Eye (tissue), 1 donor: ENCODE results near the gene TRIM8.

Source experiments
- DNase-seq: peaks from one replicate; pipeline ENCODE4 v3.0.0-alpha.2; 2015

The TRIM8 gene

GRCh38 chr10:102634686-102635085 is 9.6 kb upstream of the TRIM8 start:
- DNase-seq: no peak

GRCh38 chr10:102635377-102635776 is 8.9 kb upstream of the TRIM8 start:
- no peak for DNase-seq

- DNase-seq: no peak
Observed at GRCh38 chr10:102639537-102639936, 4.7 kb upstream of the TRIM8 start.

- DNase-seq: no peak
Observed at GRCh38 chr10:102641402-102641801, 2.9 kb upstream of the TRIM8 start.

GRCh38 chr10:102641880-102642735 is 2.2 kb upstream of the TRIM8 start:
- DNase-seq: peak; percentile 99

GRCh38 chr10:102642736-102643335 is 1.4 kb upstream of the TRIM8 start:
- DNase-seq: peak; percentile 88

- DNase-seq: peak; percentile 89
Observed at GRCh38 chr10:102643336-102644065, 778 bp upstream of the TRIM8 start.

- DNase-seq: peak; percentile 83
Observed at GRCh38 chr10:102644646-102645387, 538 bp downstream of the TRIM8 start.

- peak; percentile 76 for DNase-seq
Observed at GRCh38 chr10:102645388-102645740, 1.1 kb downstream of the TRIM8 start.

GRCh38 chr10:102645741-102646609 is 1.7 kb downstream of the TRIM8 start:
- peak; percentile 85 for DNase-seq

GRCh38 chr10:102646610-102647442 is 2.5 kb downstream of the TRIM8 start:
- DNase-seq: peak; percentile 74

- no peak for DNase-seq
Observed at GRCh38 chr10:102647443-102648268, 3.4 kb downstream of the TRIM8 start.

- DNase-seq: no peak
Observed at GRCh38 chr10:102648269-102648888, 4.1 kb downstream of the TRIM8 start.

- DNase-seq: peak; percentile 65
Observed at GRCh38 chr10:102648889-102649796, 4.9 kb downstream of the TRIM8 start.

GRCh38 chr10:102649797-102650654 is 5.7 kb downstream of the TRIM8 start:
- DNase-seq: no peak

- DNase-seq: no peak
Observed at GRCh38 chr10:102650655-102651454, 6.6 kb downstream of the TRIM8 start.
